Measurements from ENCODE around the gene YPEL3.

GRCh38 chr16:30137897-30138296 is 41.9 kb upstream of the YPEL3 start:
- no peak for TF ChIP-seq CTCF (IDR thresholded peaks at IDR 0.05; ENCODE audit: low read length)
- TF ChIP-seq EZH2 (IDR thresholded peaks at IDR 0.05; ENCODE audit: borderline replicate concordance, low read length): no peak
